Measurements from ENCODE around the gene FCAR.
"Not testable (repeated sequence)": the region's sequence is repeated elsewhere in the genome, so short reads cannot be mapped to it uniquely, and the experiment has no call there.

Gene FCAR

DNA sequence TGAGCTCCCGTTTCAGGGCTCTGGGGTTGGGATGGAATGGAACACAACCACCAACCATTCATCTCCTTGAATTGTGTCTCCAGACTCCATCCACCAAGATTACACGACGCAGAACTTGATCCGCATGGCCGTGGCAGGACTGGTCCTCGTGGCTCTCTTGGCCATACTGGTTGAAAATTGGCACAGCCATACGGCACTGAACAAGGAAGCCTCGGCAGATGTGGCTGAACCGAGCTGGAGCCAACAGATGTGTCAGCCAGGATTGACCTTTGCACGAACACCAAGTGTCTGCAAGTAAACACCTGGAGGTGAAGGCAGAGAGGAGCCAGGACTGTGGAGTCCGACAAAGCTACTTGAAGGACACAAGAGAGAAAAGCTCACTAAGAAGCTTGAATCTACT is 15.5 kb downstream of the FCAR start:
- TF ChIP-seq, protein P1, sequence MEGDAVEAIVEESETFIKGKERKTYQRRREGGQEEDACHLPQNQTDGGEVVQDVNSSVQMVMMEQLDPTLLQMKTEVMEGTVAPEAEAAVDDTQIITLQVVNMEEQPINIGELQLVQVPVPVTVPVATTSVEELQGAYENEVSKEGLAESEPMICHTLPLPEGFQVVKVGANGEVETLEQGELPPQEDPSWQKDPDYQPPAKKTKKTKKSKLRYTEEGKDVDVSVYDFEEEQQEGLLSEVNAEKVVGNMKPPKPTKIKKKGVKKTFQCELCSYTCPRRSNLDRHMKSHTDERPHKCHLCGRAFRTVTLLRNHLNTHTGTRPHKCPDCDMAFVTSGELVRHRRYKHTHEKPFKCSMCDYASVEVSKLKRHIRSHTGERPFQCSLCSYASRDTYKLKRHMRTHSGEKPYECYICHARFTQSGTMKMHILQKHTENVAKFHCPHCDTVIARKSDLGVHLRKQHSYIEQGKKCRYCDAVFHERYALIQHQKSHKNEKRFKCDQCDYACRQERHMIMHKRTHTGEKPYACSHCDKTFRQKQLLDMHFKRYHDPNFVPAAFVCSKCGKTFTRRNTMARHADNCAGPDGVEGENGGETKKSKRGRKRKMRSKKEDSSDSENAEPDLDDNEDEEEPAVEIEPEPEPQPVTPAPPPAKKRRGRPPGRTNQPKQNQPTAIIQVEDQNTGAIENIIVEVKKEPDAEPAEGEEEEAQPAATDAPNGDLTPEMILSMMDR (IDR thresholded peaks at IDR 0.05; ENCODE audit: extremely low read depth, insufficient read depth, missing control alignments), result no peak
- in situ Hi-C loops (cut with MboI; ENCODE audit: low pct_unique_long_range_greater_than_20kb, low sequenced_read_pairs, unreplicated experiment), result no loop called here
- no peak for DNase-seq (ENCODE audit: low spot score)

DNA sequence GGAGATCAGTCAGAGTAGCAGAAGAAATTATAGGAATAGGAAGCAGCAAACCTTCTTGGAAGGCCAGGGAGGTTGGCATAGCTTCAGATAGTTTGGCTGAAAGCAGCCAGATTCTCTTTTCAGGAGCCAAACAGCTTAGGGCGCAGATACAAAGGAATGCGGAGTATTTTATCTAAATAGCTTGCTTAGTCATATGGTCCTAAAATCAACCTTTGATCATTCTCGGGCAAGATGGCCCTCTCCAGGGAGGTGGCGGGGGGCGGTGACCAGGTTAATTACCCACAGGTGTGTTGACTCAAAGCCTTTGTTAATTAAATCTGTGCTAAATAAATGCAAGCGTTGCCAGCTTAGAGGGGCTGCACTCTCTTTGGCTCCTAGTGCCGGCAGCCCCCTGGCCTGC is 19.4 kb downstream of the FCAR start:
- TF ChIP-seq, protein P1 (IDR thresholded peaks at IDR 0.05; ENCODE audit: extremely low read depth, insufficient read depth, missing control alignments), result no peak
- DNase-seq (ENCODE audit: low spot score), result no peak
- in situ Hi-C loops (cut with MboI; ENCODE audit: low pct_unique_long_range_greater_than_20kb, low sequenced_read_pairs, unreplicated experiment), result no loop called here

DNA sequence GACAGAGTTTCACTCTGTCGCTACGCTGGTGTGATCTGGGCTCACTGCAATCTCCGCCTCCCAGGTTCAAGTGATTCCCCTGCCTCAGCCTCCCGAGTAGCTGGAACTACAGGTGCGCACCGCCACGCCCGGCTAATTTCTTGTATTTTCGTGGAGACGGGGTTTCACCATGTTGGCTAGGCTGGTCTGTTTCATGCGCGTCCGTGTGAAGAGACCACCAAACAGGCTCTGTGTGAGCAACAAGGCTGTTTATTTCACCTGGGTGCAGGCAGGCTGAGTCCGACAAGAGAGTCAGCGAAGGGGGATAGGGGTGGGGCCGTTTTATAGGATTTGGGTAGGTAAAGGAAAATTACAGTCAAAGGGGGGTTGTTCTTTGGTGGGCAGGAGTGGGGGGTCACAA is 20.1 kb downstream of the FCAR start:
- DNase-seq (ENCODE audit: low spot score); in situ Hi-C loops (cut with MboI; ENCODE audit: low pct_unique_long_range_greater_than_20kb, low sequenced_read_pairs, unreplicated experiment): not testable (repeated sequence)

DNA sequence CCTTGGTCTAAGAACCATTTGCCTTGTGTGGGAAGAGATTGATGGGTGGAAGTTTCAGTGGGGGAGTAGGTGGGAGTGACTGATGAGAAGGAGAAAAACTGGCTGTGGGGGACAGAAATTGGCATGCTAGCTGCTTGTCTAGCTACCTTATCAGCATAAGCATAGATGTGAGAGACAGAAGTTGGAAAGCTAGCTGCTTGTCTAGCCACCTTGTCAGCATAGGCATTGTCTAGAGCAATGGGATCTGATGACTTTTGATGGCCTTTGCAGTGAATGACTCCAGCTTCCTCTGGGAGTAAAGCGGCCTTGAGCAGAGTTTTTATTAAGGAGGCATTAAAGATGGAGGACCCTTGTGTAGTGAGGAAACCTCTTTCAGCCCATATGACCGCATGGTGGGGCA is 22.0 kb downstream of the FCAR start:
- TF ChIP-seq, protein P1 (IDR thresholded peaks at IDR 0.05; ENCODE audit: extremely low read depth, insufficient read depth, missing control alignments), result no peak
- in situ Hi-C loops (cut with MboI; ENCODE audit: low pct_unique_long_range_greater_than_20kb, low sequenced_read_pairs, unreplicated experiment), result no loop called here
- DNase-seq (ENCODE audit: low spot score), result no peak

DNA sequence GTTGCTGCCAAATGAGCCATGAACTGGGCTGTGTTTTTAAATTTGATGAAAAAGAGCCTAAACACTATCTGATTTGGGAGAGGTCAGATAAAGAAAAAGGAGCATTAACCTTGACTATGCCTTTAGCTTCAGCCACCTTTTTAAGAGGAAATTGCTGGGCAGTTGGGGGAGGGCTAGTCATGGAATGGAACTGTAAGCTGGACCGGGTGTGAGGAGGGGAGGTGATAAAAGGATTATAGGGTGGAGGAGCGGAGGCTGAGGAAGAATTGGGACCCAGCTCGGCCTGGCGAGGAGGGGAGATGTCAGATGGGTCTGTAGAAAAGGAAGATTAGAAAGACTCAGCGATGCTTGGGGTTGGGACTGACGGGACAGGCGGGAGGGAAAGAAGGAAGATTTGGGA is 24.6 kb downstream of the FCAR start:
- DNase-seq (ENCODE audit: low spot score); in situ Hi-C loops (cut with MboI; ENCODE audit: low pct_unique_long_range_greater_than_20kb, low sequenced_read_pairs, unreplicated experiment): not testable (repeated sequence)

DNA sequence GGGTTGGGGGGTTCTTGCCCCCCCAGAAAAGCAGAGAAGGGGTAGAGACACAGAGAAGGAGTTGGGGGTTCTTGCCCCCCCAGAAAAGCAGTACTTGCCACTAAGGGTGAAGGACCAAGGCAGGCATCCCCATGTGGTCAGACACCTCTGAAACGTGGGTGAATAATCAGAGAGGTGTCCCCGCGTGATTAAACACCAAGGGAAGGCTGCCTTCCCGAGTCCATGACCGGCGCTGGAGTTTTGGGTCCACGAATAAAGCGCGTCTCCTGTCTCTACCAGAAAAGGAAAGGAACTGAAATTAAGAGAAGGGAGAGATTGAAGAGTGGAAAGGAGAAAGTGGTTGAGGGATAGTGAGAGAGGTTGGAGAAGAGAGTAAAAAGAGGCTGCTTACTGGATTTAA is 25.6 kb downstream of the FCAR start:
- not testable (repeated sequence) for DNase-seq (ENCODE audit: low spot score)
- in situ Hi-C loops (cut with MboI; ENCODE audit: low pct_unique_long_range_greater_than_20kb, low sequenced_read_pairs, unreplicated experiment), result loop anchor here (25.0 kb wide), 1 partner anchor 412 kb away; no protein-coding TSS in a partner anchor

DNA sequence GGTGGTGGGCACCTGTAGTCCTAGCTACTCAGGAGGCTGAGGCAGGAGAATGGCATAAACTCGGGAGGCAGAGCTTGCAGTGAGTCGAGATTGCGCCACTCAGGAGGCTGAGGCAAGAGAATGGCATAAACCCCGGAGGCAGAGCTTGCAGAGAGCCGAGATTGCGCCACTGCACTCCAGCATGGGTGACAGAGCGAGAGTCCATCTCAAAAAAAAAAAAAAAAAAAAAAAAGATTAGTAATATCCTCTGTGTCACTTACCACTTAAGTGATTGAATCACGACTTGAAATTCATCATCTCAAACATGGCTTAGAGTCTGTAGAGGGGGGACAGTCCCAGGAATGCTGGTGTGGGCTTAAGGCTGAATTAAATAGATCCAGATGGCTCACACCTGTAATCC is 27.1 kb downstream of the FCAR start:
- DNase-seq (ENCODE audit: low spot score), result not testable (repeated sequence)
- in situ Hi-C loops (cut with MboI; ENCODE audit: low pct_unique_long_range_greater_than_20kb, low sequenced_read_pairs, unreplicated experiment), result loop anchor here (25.0 kb wide), 1 partner anchor 414 kb away; no protein-coding TSS in a partner anchor

DNA sequence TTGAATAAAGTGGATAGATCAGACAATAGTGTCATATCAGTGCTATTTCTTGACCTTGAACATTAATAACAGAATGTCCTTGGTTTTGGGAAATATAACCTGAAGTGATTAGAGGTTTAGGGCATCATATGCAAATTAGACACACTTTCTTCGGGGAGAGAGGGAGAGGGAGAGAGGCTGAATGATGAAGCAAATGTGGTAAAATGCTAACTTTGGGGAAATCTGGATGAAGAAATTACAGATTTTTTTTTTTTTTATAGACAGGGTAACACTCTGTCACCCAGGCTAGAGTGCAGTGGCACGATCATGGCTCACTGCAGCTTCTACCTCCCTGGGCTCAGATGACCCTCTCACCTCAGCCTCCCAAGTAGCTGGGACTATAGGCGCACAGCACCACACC is 28.0 kb downstream of the FCAR start:
- TF ChIP-seq, protein P1 (IDR thresholded peaks at IDR 0.05; ENCODE audit: extremely low read depth, insufficient read depth, missing control alignments), result no peak
- DNase-seq (ENCODE audit: low spot score), result no peak
- in situ Hi-C loops (cut with MboI; ENCODE audit: low pct_unique_long_range_greater_than_20kb, low sequenced_read_pairs, unreplicated experiment), result loop anchor here (25.0 kb wide), 1 partner anchor 415 kb away; no protein-coding TSS in a partner anchor

DNA sequence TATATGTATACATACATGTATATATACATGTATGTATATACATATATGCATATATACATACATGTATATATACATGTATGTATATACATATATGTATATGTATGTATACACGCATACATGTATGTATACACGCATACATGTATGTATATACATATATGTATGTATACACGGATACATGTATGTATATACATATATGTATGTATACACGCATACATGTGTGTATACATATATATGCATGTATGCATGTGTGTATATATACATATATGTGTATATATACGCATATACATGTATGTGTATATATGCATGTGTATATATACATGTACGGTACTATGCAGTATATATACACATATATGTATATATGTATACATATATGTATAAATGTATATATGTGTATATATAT is 29.3 kb downstream of the FCAR start:
- TF ChIP-seq, protein P1 (IDR thresholded peaks at IDR 0.05; ENCODE audit: extremely low read depth, insufficient read depth, missing control alignments), result no peak
- in situ Hi-C loops (cut with MboI; ENCODE audit: low pct_unique_long_range_greater_than_20kb, low sequenced_read_pairs, unreplicated experiment), result loop anchor here (25.0 kb wide), 1 partner anchor 416 kb away; no protein-coding TSS in a partner anchor
- DNase-seq (ENCODE audit: low spot score), result no peak

DNA sequence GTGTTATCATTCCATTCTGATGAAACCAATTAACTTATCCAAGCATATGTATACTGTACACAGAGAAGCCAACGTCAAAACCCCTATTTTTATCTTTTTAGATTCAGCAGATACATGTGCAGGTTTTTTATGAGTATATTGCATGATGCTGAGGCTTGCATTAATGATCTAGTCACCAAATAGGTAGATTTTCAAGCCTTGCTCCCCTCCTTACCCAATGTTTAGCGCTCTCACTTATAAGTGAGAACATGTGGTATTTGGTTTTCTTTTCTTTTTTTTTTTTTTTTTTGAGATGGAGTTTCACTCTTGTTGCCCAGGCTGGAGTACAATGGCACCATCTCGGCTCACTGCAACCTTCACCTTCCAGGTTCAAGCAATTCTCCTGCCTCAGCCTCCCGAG is 30.2 kb downstream of the FCAR start:
- DNase-seq (ENCODE audit: low spot score), result not testable (repeated sequence)
- in situ Hi-C loops (cut with MboI; ENCODE audit: low pct_unique_long_range_greater_than_20kb, low sequenced_read_pairs, unreplicated experiment), result loop anchor here (25.0 kb wide), 1 partner anchor 417 kb away; no protein-coding TSS in a partner anchor

All from GM13977 (cell line).